GM23338 (cell line): Measurements from ENCODE around the gene KRT75. TPM values are rescaled to one million over a fixed set of nuclear protein-coding genes. Genes with fewer than 3 reads are reported as not detected.

Source experiments
- ATAC-seq: fragments of 200-7000 bp; cut with Tn5 transposase; 3 replicates; pipeline ENCODE4 v1.9.1; 2020
- DNase-seq: peaks from one replicate; pipeline ENCODE4 v3.0.0-alpha.2; 2015; ENCODE audit warnings: low spot score
- H2AFZ ChIP-seq: fragments of 200-600 bp; sonication (generic); 2 replicates; pipeline ENCODE4 v1.8.0; 2016; ENCODE audit warnings: antibody characterized with exemption, mild to moderate bottlenecking, moderate library complexity
- H3F3A ChIP-seq: fragments of 200-600 bp; sonication (generic); replicated peaks from 2 replicates; pipeline ENCODE4 v1.8.0; 2017; ENCODE audit warnings: antibody characterized with exemption, mixed run types, low read depth
- H3K27ac ChIP-seq: fragments of 200-600 bp; sonication (generic); 2 replicates; pipeline ENCODE4 v1.6.1; 2016; ENCODE audit warnings: low read depth
- H3K27me3 ChIP-seq: fragments of 200-600 bp; sonication (generic); 2 replicates; pipeline ENCODE4 v1.8.0; 2016; ENCODE audit warnings: mild to moderate bottlenecking, mixed run types, moderate library complexity; ENCODE audit not compliant: insufficient read depth
- H3K36me3 ChIP-seq: fragments of 200-600 bp; sonication (generic); 2 replicates; pipeline ENCODE4 v1.8.0; 2016; ENCODE audit warnings: mild to moderate bottlenecking; ENCODE audit not compliant: insufficient read depth
- H3K4me1 ChIP-seq: fragments of 200-600 bp; sonication (generic); 2 replicates; pipeline ENCODE4 v1.8.0; 2016; ENCODE audit warnings: mild to moderate bottlenecking, moderate library complexity; ENCODE audit not compliant: insufficient read depth
- H3K4me2 ChIP-seq: fragments of 200-600 bp; sonication (generic); 2 replicates; pipeline ENCODE4 v1.7.1; 2017; ENCODE audit warnings: mixed run types
- H3K4me3 ChIP-seq: fragments of 200-600 bp; sonication (generic); 2 replicates; pipeline ENCODE4 v1.6.1; 2016; ENCODE audit warnings: mixed run types
- H3K79me2 ChIP-seq: fragments of 200-600 bp; sonication (generic); replicated peaks from 2 replicates; pipeline ENCODE4 v1.8.0; 2017; ENCODE audit warnings: mild to moderate bottlenecking; ENCODE audit not compliant: insufficient read depth
- H3K9me2 ChIP-seq: fragments of 200-600 bp; sonication (generic); 2 replicates; pipeline ENCODE4 v1.8.0; 2017; ENCODE audit not compliant: insufficient read depth
- H4K20me1 ChIP-seq: fragments of 200-600 bp; sonication (generic); replicated peaks from 2 replicates; pipeline ENCODE4 v1.8.0; 2017; ENCODE audit warnings: mild to moderate bottlenecking; ENCODE audit not compliant: insufficient read depth
- H3K27ac Mint-ChIP-seq: 2 replicates; pipeline ENCODE4 v1.8.0; 2020; ENCODE audit warnings: inconsistent platforms, mild to moderate bottlenecking, moderate library complexity, mixed read lengths
- H3K27me3 Mint-ChIP-seq: 3 replicates; pipeline ENCODE4 v1.8.0; 2022; ENCODE audit warnings: low read depth, mild to moderate bottlenecking, moderate library complexity, mixed read lengths, inconsistent platforms; ENCODE audit not compliant: insufficient read depth, poor library complexity
- H3K36me3 Mint-ChIP-seq: 3 replicates; pipeline ENCODE4 v1.8.0; 2021; ENCODE audit warnings: low read depth, mild to moderate bottlenecking, inconsistent platforms, moderate library complexity, mixed read lengths
- H3K4me1 Mint-ChIP-seq: 3 replicates; pipeline ENCODE4 v1.8.0; 2020; ENCODE audit warnings: mild to moderate bottlenecking, inconsistent platforms, mixed read lengths
- H3K4me3 Mint-ChIP-seq: 3 replicates; pipeline ENCODE4 v1.8.0; 2021; ENCODE audit warnings: moderate library complexity, mild to moderate bottlenecking, inconsistent platforms, mixed read lengths
- H3K9me3 Mint-ChIP-seq: 3 replicates; pipeline ENCODE4 v1.8.0; 2020; ENCODE audit warnings: moderate library complexity, mild to moderate bottlenecking, inconsistent platforms, mixed read lengths
- CREB1 ChIP-seq: fragments of 250-450 bp; sonication (Bioruptor Pico); IDR thresholded peaks from 2 replicates; pipeline ENCODE4 v1.5.0; 2020; ENCODE audit warnings: low read depth, mild to moderate bottlenecking, moderate library complexity
- EZH2 ChIP-seq: fragments of 200-600 bp; sonication (generic); IDR thresholded peaks from one replicate; pipeline ENCODE4 v1.8.0; 2017; ENCODE audit warnings: antibody characterized with exemption, mild to moderate bottlenecking, low read depth; ENCODE audit not compliant: unreplicated experiment
- JUNB ChIP-seq: IDR thresholded peaks from one replicate; pipeline ENCODE4 v1.6.1; 2016; ENCODE audit warnings: antibody characterized with exemption; ENCODE audit not compliant: unreplicated experiment
- STAT1 ChIP-seq: IDR thresholded peaks from one replicate; pipeline ENCODE4 v1.6.1; 2016; ENCODE audit warnings: antibody characterized with exemption; ENCODE audit not compliant: unreplicated experiment
- ZNF114 ChIP-seq: fragments of 250-450 bp; sonication (Bioruptor Pico); IDR thresholded peaks from 2 replicates; pipeline ENCODE4 v1.5.0; 2020; ENCODE audit warnings: mild to moderate bottlenecking, moderate library complexity
- ZNF462 ChIP-seq: fragments of 250-450 bp; sonication (Bioruptor Pico); IDR thresholded peaks from 2 replicates; pipeline ENCODE4 v1.5.0; 2020; ENCODE audit warnings: mild to moderate bottlenecking, moderate library complexity
- polyA plus RNA-seq: library from polyadenylated mRNA; unstranded; fragments of >200 nt; fragmentation: Nextera tagmentation; extraction: Ambion mirVana; gene quantifications from 2 replicates; pipeline ENCODE4 v1.2.1, GENCODE V29; 2016
- total RNA-seq: library from RNA; depleted of rRNA; stranded (reverse); fragments of >200 nt; shearing (Covaris generic); gene quantifications from 2 replicates; pipeline ENCODE4 v1.2.3, GENCODE V29; 2014
- TF ChIP-seq, protein P1 (sequence below): IDR thresholded peaks from 2 replicates; pipeline ENCODE4 v1.6.1; 2016; ENCODE audit warnings: antibody characterized with exemption

The KRT75 gene
- total and polyA plus RNA-seq, 2 experiments from 2014 or later, result not detected

GRCh38 chr12:52415870-52416750, 18.1 kb downstream of the KRT75 start (continued):
- TF ChIP-seq ZNF462 (CRISPR knock-in tag) (no peak), STAT1 (no peak)

GRCh38 chr12:52414936-52415335, 19.2 kb downstream of the KRT75 start:
- H2AFZ ChIP-seq, result no peak overlapping the region
- no peaks in the 10 kb centered on the region for H3K27me3 ChIP-seq
- no peak overlapping the region for H3K4me2 ChIP-seq
- Mint-ChIP-seq H3K27me3 (peaks cover 3% of the 10 kb centered on the region), H3K9me3 (peaks cover 7% of the 10 kb centered on the region), H3K4me1 (peaks cover 4% of the 10 kb centered on the region; the same call in 1 of the 3 replicates), H3K27ac (no peak overlapping the region), H3K36me3 (no peaks in the 10 kb centered on the region), H3K4me3 (no peak overlapping the region)
- no peaks in the 10 kb centered on the region for H4K20me1 ChIP-seq
- no peak overlapping the region for H3K4me3 ChIP-seq
- no peak overlapping the region for H3K27ac ChIP-seq
- H3K4me1 ChIP-seq, result no peaks in the 10 kb centered on the region
- 0 out of 2 replicates have a peak, but pooled peaks cover 3% of the 10 kb centered on the region for H3K9me2 ChIP-seq
- no peaks in the 10 kb centered on the region for H3F3A ChIP-seq
- H3K79me2 ChIP-seq, result no peaks in the 10 kb centered on the region
- DNase-seq (no peak), ATAC-seq (peak; percentile 33; the same call in 1 of the 3 replicates)
- H3K36me3 ChIP-seq, result no peaks in the 10 kb centered on the region
- TF ChIP-seq JUNB (no peak), CREB1 (CRISPR knock-in tag) (no peak), ZNF114 (CRISPR knock-in tag) (no peak), EZH2 (no peak), ZNF462 (CRISPR knock-in tag) (no peak)
- TF ChIP-seq, protein P1, sequence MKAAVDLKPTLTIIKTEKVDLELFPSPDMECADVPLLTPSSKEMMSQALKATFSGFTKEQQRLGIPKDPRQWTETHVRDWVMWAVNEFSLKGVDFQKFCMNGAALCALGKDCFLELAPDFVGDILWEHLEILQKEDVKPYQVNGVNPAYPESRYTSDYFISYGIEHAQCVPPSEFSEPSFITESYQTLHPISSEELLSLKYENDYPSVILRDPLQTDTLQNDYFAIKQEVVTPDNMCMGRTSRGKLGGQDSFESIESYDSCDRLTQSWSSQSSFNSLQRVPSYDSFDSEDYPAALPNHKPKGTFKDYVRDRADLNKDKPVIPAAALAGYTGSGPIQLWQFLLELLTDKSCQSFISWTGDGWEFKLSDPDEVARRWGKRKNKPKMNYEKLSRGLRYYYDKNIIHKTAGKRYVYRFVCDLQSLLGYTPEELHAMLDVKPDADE, result no peak
